ENCODE results near the gene ZCCHC9. TPM values are rescaled to one million over a fixed set of nuclear protein-coding genes. Genes with fewer than 3 reads are reported as not detected.

Gene ZCCHC9
- total RNA-seq, 1 experiment from 2014 or later, result 32.2 TPM

DNA sequence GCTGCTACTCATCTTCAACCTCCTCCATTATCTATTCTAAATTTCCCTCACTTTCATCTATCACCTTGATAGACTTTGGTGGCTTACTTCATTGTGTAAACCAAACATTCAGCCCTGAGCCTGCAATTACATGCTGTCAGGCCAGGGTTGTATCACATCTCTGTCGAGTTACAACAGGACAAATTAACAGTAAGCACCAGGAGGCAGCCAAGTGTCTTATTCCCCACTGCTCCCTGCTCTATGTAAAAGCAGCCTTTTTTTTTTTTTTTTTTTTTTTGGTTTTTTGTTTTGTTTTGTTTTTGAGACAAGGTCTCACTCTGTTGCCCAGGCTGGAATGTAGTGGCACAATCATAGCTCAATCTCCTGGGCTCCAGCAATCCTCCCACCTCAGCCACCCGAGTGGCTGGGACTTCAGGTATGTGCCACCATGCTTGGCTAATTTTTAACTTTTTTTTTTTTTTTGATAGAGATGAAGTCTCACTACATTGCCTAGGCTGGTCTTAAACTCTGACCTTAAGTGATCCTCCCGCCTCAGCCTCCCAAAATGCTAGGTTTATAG is 15.2 kb upstream of the ZCCHC9 start:
- WGBS (ENCODE audit: extremely low coverage, insufficient read length, low lambda C conversion rate), result no CpG with 5 or more reads among the region's 3 CpGs

More for the DNA sequence above, 15.2 kb upstream of the ZCCHC9 start:
- Mint-ChIP-seq H3K4me1 (no peaks in the 10 kb centered on the region), H3K4me3 (no peak overlapping the region), H3K27me3 (ENCODE audit: low read depth) (peaks cover 2% of the 10 kb centered on the region; the same call in 1 of the 2 replicates), H3K9me3 (peaks cover 2 to 9% of the 10 kb centered on the region in 2 experiments; a peak in 4 of 5 replicates), H3K36me3 (ENCODE audit: insufficient read depth in 1 of 3, low read depth in 3 of 3) (peaks cover 8 to 13% (median 9%) of the 10 kb centered on the region in 3 experiments), H3K27ac (no peak overlapping the region; a peak in 1 of 7 replicates)
- Histone ChIP-seq H3K23me2 (ENCODE audit: insufficient read length, low read depth, low read length, poor library complexity, severe bottlenecking) (no peaks in the 10 kb centered on the region), H2AK5ac (ENCODE audit: insufficient read length, low read length) (no peak overlapping the region), H2BK12ac (ENCODE audit: insufficient read length, low read depth, low read length) (no peak overlapping the region), H2BK20ac (ENCODE audit: low read depth, low read length, poor library complexity, severe bottlenecking) (no peak overlapping the region), H3K9me3 (ENCODE audit: control insufficient read depth, low read depth, low read length) (no peaks in the 10 kb centered on the region), H3K23ac (ENCODE audit: insufficient read length, low read depth, low read length) (no peak overlapping the region), H3T11ph (ENCODE audit: low read length) (no peak overlapping the region), H3K4me2 (ENCODE audit: insufficient read depth, insufficient read length, low read length) (no peak overlapping the region), H4K20me1 (ENCODE audit: control insufficient read depth, insufficient read depth, insufficient read length) (no peaks in the 10 kb centered on the region), H3K79me2 (ENCODE audit: insufficient read depth, low read length) (peaks cover 11% of the 10 kb centered on the region; the same call in 1 of the 2 replicates), H2BK15ac (ENCODE audit: low read depth, low read length) (no peak overlapping the region), H3K9ac (ENCODE audit: extremely low read depth, insufficient read length, low read length) (no peak overlapping the region), H4K5ac (ENCODE audit: insufficient read length, low read depth, low read length) (no peak overlapping the region), H4K91ac (ENCODE audit: insufficient read length, low read depth, low read length) (no peak overlapping the region), H3K56ac (ENCODE audit: insufficient read length, low read depth, low read length) (no peak overlapping the region), H2BK5ac (ENCODE audit: insufficient read length, low read length) (no peak overlapping the region), H3K18ac (ENCODE audit: insufficient read length, low read depth, low read length) (no peak overlapping the region), H3K4me1 (ENCODE audit: insufficient read depth, low read length) (no peaks in the 10 kb centered on the region; the same call in 1 of the 2 replicates), H3K79me1 (ENCODE audit: insufficient read depth, low read depth, low read length, poor library complexity, severe bottlenecking) (peaks cover 2% of the 10 kb centered on the region), H3K27me3 (ENCODE audit: insufficient read depth, low read length) (no peaks in the 10 kb centered on the region), H2BK120ac (ENCODE audit: low read depth, low read length, poor library complexity, severe bottlenecking) (no peak overlapping the region), H2AFZ (ENCODE audit: low read length) (no peak overlapping the region), H4K8ac (replicated peaks; ENCODE audit: insufficient read length, low read depth, low read length) (no peak overlapping the region), H3K4ac (ENCODE audit: low read depth, low read length) (no peak overlapping the region), H3K14ac (ENCODE audit: insufficient read depth, low read length) (no peak overlapping the region), H3K27ac (ENCODE audit: insufficient read length, low read depth, low read length) (no peak overlapping the region)
- no peak for DNase-seq
- TF ChIP-seq, protein P1, sequence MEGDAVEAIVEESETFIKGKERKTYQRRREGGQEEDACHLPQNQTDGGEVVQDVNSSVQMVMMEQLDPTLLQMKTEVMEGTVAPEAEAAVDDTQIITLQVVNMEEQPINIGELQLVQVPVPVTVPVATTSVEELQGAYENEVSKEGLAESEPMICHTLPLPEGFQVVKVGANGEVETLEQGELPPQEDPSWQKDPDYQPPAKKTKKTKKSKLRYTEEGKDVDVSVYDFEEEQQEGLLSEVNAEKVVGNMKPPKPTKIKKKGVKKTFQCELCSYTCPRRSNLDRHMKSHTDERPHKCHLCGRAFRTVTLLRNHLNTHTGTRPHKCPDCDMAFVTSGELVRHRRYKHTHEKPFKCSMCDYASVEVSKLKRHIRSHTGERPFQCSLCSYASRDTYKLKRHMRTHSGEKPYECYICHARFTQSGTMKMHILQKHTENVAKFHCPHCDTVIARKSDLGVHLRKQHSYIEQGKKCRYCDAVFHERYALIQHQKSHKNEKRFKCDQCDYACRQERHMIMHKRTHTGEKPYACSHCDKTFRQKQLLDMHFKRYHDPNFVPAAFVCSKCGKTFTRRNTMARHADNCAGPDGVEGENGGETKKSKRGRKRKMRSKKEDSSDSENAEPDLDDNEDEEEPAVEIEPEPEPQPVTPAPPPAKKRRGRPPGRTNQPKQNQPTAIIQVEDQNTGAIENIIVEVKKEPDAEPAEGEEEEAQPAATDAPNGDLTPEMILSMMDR (conservative IDR thresholded peaks at IDR 0.05), result no peak

Measured in H9 (cell line).